Activated T-cell treated with anti-CD3 and anti-CD28 coated beads, Interleukin-2, amount 50 U/mL, for 24 hours (primary cell): ENCODE measurements around the gene WIPF1.
A peak's percentile ranks its signal among the peaks of the same experiment; 100 is the strongest.
"Not testable (repeated sequence)": the region's sequence is repeated elsewhere in the genome, so short reads cannot be mapped to it uniquely, and the experiment has no call there.

ENCODE experiments used
- DNase-seq: peaks from one replicate; pipeline ENCODE4 v3.0.0-alpha.2; 2020
- H3K27ac Mint-ChIP-seq: 2 replicates; pipeline ENCODE4 v1.8.0; 2020; ENCODE audit warnings: mild to moderate bottlenecking, mixed read lengths
- H3K27me3 Mint-ChIP-seq: 2 replicates; pipeline ENCODE4 v1.8.0; 2020; ENCODE audit warnings: mixed read lengths
- H3K36me3 Mint-ChIP-seq: 2 replicates; pipeline ENCODE4 v1.8.0; 2020; ENCODE audit warnings: low read depth, mixed read lengths
- H3K4me1 Mint-ChIP-seq: 2 replicates; pipeline ENCODE4 v1.8.0; 2020; ENCODE audit warnings: low read depth, mixed read lengths
- H3K4me3 Mint-ChIP-seq: 2 replicates; pipeline ENCODE4 v1.8.0; 2020; ENCODE audit warnings: mild to moderate bottlenecking, moderate library complexity, mixed read lengths
- H3K9me3 Mint-ChIP-seq: 2 replicates; pipeline ENCODE4 v1.8.0; 2020; ENCODE audit warnings: mixed read lengths

Gene WIPF1

DNA sequence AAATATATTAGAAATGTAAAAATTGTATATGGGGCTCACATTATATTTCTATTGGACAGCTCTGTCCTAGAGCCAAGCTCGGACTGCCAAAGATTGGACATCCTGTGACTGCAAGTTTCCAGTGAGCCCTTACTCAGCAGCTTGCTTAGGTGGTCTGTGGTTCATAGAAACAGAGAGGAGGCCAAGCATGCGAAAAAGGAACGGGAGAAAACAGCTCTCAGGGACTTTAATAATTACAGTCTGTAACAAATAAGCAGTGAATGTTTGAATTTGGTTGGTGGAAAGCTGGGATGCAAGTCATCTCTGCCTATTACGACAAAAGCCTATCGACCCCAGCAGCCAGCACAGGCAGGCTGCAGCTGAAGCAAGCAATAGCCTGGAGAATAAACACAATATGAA lies 35.6 kb downstream of the WIPF1 start:
- Mint-ChIP-seq H3K27ac (peak overlapping the region; percentile 83), H3K36me3 (peaks cover 86% of the 10 kb centered on the region), H3K4me3 (no peak overlapping the region), H3K9me3 (no peaks in the 10 kb centered on the region), H3K27me3 (no peaks in the 10 kb centered on the region), H3K4me1 (peaks cover 25% of the 10 kb centered on the region)
- no peak for DNase-seq

GRCh38 chr2:174561283-174561971 lies 36.2 kb downstream of the WIPF1 start:
- peaks cover 25% of the 10 kb centered on the region for H3K4me1 Mint-ChIP-seq
- H3K27ac Mint-ChIP-seq, result peak overlapping the region; percentile 82
- H3K27me3 Mint-ChIP-seq, result no peaks in the 10 kb centered on the region
- H3K9me3 Mint-ChIP-seq, result no peaks in the 10 kb centered on the region
- no peak overlapping the region for H3K4me3 Mint-ChIP-seq
- DNase-seq, result no peak
- H3K36me3 Mint-ChIP-seq, result peaks cover 81% of the 10 kb centered on the region

DNA sequence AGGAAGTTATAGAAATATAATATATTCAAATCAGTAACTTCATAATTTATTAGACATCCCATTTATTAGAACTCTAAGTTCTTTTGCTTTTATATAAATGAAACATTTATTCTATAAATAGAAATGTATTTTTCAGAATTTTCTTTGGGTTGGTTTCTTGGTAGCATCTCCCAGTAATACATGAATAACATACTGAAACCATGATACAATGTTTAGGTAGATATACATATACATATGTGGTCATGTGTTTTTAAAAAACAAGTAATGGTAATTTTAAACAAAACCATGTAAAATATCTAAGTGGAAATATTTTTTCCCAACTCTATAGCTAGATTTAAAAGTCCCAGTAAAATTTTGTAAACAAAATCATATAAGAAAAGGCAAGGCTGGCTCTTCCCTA lies 36.9 kb downstream of the WIPF1 start:
- H3K4me1 Mint-ChIP-seq, result peaks cover 32% of the 10 kb centered on the region
- peak overlapping the region; percentile 82 for H3K27ac Mint-ChIP-seq
- H3K27me3 Mint-ChIP-seq, result no peaks in the 10 kb centered on the region
- H3K36me3 Mint-ChIP-seq, result peaks cover 82% of the 10 kb centered on the region
- no peaks in the 10 kb centered on the region for H3K9me3 Mint-ChIP-seq
- no peak for DNase-seq
- no peak overlapping the region for H3K4me3 Mint-ChIP-seq

- DNase-seq, result no peak
- peak overlapping the region; percentile 63 for H3K27ac Mint-ChIP-seq
- no peaks in the 10 kb centered on the region for H3K27me3 Mint-ChIP-seq
- peaks cover 4% of the 10 kb centered on the region for H3K9me3 Mint-ChIP-seq
- no peak overlapping the region for H3K4me3 Mint-ChIP-seq
- H3K36me3 Mint-ChIP-seq, result peaks cover 53% of the 10 kb centered on the region
- peaks cover 47% of the 10 kb centered on the region for H3K4me1 Mint-ChIP-seq
Observed at GRCh38 chr2:174555998-174556397, 41.6 kb downstream of the WIPF1 start.

GRCh38 chr2:174554529-174555150 lies 43.0 kb downstream of the WIPF1 start:
- peak overlapping the region; percentile 83 for H3K27ac Mint-ChIP-seq
- no peak for DNase-seq
- no peaks in the 10 kb centered on the region for H3K27me3 Mint-ChIP-seq
- no peak overlapping the region for H3K4me3 Mint-ChIP-seq
- H3K4me1 Mint-ChIP-seq, result peaks cover 40% of the 10 kb centered on the region
- H3K9me3 Mint-ChIP-seq, result peaks cover 4% of the 10 kb centered on the region
- peaks cover 41% of the 10 kb centered on the region for H3K36me3 Mint-ChIP-seq

GRCh38 chr2:174553811-174554493 lies 43.7 kb downstream of the WIPF1 start:
- peaks cover 36% of the 10 kb centered on the region for H3K36me3 Mint-ChIP-seq
- H3K4me3 Mint-ChIP-seq, result no peak overlapping the region
- H3K27me3 Mint-ChIP-seq, result no peaks in the 10 kb centered on the region
- peaks cover 4% of the 10 kb centered on the region for H3K9me3 Mint-ChIP-seq
- DNase-seq, result no peak
- H3K4me1 Mint-ChIP-seq, result peaks cover 40% of the 10 kb centered on the region
- peak overlapping the region; percentile 83 for H3K27ac Mint-ChIP-seq

DNA sequence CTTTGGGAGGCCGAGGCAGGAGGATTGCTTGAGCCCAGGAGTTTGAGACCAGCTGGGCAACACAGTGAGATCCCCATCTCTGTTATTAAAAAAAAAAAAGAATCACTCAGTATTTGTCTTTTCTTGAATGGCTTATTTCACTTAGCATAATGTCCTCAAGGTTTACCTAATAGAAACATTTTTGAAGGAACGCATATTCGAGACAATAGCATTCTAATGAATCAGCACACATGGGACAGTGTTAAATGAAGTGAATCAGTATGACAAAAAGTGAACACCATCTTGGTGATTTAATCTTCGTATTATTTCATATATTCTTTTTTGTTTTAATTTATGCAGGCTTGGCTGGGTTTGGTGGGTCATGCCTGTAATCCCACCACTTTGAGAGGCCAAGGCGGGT lies 44.7 kb downstream of the WIPF1 start:
- DNase-seq, result no peak
- peak overlapping the region; percentile 61 for H3K27ac Mint-ChIP-seq
- H3K9me3 Mint-ChIP-seq, result peaks cover 4% of the 10 kb centered on the region
- H3K36me3 Mint-ChIP-seq, result peaks cover 28% of the 10 kb centered on the region
- peaks cover 40% of the 10 kb centered on the region for H3K4me1 Mint-ChIP-seq
- no peaks in the 10 kb centered on the region for H3K27me3 Mint-ChIP-seq
- no peak overlapping the region for H3K4me3 Mint-ChIP-seq

- H3K27me3 Mint-ChIP-seq, result no peaks in the 10 kb centered on the region
- H3K36me3 Mint-ChIP-seq, result peaks cover 23% of the 10 kb centered on the region
- H3K27ac Mint-ChIP-seq, result peak overlapping the region; percentile 46
- H3K4me3 Mint-ChIP-seq, result no peak overlapping the region
- no peak for DNase-seq
- peaks cover 40% of the 10 kb centered on the region for H3K4me1 Mint-ChIP-seq
- H3K9me3 Mint-ChIP-seq, result peaks cover 4% of the 10 kb centered on the region
Observed at GRCh38 chr2:174551697-174552096, 45.9 kb downstream of the WIPF1 start.

GRCh38 chr2:174548646-174549045 lies 49.0 kb downstream of the WIPF1 start:
- H3K9me3 Mint-ChIP-seq, H3K4me3 Mint-ChIP-seq, DNase-seq, H3K27ac Mint-ChIP-seq, H3K36me3 Mint-ChIP-seq, H3K27me3 Mint-ChIP-seq: not testable (repeated sequence)
- H3K4me1 Mint-ChIP-seq, result peaks cover 23% of the 10 kb centered on the region

DNA sequence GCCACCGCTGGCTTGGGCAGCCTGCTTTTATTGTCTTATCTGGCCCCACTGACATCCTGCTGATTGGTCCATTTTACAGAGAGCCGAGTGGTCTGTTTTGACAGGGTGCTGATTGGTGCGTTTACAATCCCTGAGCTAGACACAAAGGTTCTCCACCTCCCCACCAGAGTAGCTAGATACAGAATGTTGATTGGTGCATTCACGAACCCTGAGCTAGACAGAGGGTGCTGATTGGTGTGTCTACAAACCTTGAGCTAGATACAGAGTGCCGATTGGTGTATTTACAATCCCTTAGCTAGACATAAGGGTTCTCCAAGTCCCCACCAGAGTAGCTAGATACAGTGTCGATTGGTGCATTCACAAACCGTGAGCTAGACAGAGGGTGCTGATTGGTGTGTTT lies 49.6 kb downstream of the WIPF1 start:
- not testable (repeated sequence) for DNase-seq, H3K36me3 Mint-ChIP-seq, H3K27ac Mint-ChIP-seq, H3K9me3 Mint-ChIP-seq, H3K27me3 Mint-ChIP-seq, H3K4me3 Mint-ChIP-seq
- H3K4me1 Mint-ChIP-seq, result peaks cover 25% of the 10 kb centered on the region

GRCh38 chr2:174546519-174547506 lies 50.8 kb downstream of the WIPF1 start:
- Mint-ChIP-seq H3K27ac (no peak overlapping the region), H3K36me3 (peaks cover 2% of the 10 kb centered on the region), H3K4me1 (peaks cover 15% of the 10 kb centered on the region), H3K4me3 (no peak overlapping the region), H3K9me3 (no peaks in the 10 kb centered on the region), H3K27me3 (no peaks in the 10 kb centered on the region)
- no peak for DNase-seq

DNA sequence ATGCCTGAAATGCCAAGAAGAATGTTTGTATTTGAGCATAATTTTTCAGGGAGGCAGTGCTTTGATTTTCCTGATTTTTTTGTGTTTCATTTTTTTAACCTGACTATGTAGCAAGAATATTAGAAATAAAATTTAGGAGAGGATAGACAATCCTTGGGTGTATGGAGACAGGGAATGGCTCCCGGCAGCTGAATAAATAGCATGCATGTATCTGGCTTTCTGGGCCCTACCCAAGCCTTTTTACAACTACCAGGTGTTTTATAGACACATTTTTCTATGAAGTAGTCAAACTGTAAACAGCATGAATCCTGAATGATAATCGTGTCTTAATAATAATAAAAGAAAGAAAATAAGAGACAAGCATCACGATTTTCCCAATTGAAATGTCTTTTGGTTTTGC lies 52.4 kb downstream of the WIPF1 start:
- H3K4me3 Mint-ChIP-seq, result no peak overlapping the region
- H3K4me1 Mint-ChIP-seq, result peaks cover 12% of the 10 kb centered on the region
- H3K27ac Mint-ChIP-seq, result no peak overlapping the region
- peaks cover 2% of the 10 kb centered on the region for H3K36me3 Mint-ChIP-seq
- no peak for DNase-seq
- H3K9me3 Mint-ChIP-seq, result no peaks in the 10 kb centered on the region
- no peaks in the 10 kb centered on the region for H3K27me3 Mint-ChIP-seq

GRCh38 chr2:174544802-174545201 lies 52.8 kb downstream of the WIPF1 start:
- Mint-ChIP-seq H3K4me3 (no peak overlapping the region), H3K4me1 (peaks cover 12% of the 10 kb centered on the region), H3K9me3 (no peaks in the 10 kb centered on the region), H3K27me3 (no peaks in the 10 kb centered on the region), H3K36me3 (peaks cover 2% of the 10 kb centered on the region), H3K27ac (no peak overlapping the region)
- DNase-seq, result no peak

- Mint-ChIP-seq H3K27me3 (no peaks in the 10 kb centered on the region), H3K36me3 (peaks cover 2% of the 10 kb centered on the region), H3K4me1 (peaks cover 12% of the 10 kb centered on the region), H3K27ac (no peak overlapping the region), H3K4me3 (no peak overlapping the region), H3K9me3 (no peaks in the 10 kb centered on the region)
- no peak for DNase-seq
Observed at GRCh38 chr2:174544156-174544555, 53.4 kb downstream of the WIPF1 start.
